ENCODE measurements around the gene UBALD1.
A peak's percentile ranks its signal among the peaks of the same experiment; 100 is the strongest.

Gene UBALD1

DNA sequence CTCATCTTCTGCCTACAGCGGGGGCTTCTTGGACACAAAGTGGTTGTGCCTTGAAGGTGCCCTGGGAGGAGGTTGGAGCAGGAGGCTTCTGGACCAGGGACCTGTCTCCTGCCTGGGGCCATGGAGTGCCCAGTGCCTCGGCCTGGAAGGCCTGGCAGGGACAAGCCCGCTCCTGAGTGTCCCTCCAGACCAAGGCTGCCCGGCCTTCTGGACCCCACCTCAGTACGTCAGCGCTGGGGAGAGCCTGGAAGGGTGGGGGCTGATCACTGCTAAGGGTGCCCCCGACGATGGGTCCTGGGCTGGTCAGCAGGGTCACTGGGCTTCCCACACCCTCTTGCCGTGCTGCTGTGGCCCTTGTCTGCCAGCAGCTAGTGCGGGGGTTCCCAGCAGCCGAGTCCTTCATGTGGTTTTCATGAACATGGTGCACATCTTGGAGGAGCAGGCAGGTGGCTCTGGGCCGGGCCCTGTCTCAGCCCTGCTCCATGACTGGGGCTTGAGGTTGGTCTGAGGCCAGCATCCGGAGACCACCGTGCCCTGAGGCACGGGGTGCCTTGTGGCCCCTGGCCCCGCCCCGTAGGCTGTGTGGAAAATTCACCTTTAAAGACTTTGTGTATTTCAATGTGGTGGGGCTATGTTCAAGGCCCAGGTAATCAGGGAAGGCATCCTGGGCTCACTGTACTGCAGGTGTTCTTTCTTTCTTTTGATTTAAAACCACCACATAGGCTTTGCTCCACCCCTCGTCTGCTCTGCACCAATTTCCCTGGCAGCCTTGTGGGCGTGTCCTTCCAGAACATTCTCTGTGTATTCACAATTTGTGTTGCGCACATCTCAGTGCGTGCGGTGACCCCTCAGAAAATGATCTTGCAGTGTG is 32.3 kb upstream of the UBALD1 start:
- no peak for DNase-seq (ENCODE audit: low read depth)

DNA sequence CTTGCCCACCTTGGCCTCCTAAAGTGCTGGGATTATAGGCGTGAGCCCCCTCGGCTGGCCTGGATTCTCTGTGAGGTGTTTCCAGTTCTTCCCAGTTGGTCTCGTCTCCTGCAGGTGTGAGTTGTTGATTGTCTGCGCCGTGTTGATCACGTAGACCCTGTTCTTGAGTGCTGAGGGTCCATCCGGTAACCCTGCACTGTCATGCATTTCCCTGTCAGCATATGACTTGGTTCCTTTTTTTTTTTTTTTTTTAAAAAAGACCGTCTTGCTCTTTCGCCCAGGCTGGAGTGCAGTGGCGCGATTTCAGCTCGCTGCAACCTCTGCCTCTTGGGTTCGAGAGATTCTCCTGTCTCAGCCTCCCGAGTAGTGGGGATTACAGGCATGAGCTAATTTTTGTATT is 27.2 kb upstream of the UBALD1 start:
- no peak for DNase-seq (ENCODE audit: low read depth)

- DNase-seq (ENCODE audit: low read depth): no peak
Observed at GRCh38 chr16:4641306-4641687, 26.6 kb upstream of the UBALD1 start.

DNA sequence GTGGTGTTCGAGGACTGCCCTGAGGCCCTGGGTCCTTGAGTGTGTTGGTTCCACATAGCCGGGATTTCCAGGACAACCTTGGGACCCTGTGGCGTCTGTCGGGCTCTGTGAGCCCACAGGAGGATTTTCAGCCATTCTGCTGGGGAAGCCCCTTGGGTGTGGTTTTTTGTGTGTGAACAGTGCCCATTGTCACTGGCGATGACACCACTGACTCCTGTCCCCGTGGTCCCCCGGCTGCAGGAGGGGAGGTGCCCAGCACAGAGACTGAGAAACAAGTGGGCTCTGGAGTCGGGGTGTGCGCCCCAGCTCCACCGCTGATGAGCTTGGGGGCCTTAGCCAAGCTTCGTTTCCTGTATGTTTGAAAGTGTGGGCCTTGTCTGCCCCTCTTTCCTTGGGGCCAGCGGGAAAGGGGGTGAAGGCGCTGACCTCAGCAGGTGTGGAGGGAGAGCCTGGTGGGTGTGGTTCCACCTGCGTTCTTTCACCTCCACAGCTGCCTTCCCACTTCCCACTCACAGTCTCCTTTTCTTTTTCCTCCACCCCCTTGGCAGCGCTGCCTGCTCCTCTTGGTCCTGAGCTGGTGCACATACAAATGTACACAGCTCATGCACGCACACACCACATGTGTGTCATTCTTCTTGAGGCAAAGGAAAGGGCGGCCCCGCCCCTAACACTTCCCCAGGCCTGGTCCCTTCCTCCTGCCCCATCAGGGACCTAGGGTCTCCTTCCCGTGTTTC is 26.1 kb upstream of the UBALD1 start:
- DNase-seq (ENCODE audit: low read depth): no peak

DNA sequence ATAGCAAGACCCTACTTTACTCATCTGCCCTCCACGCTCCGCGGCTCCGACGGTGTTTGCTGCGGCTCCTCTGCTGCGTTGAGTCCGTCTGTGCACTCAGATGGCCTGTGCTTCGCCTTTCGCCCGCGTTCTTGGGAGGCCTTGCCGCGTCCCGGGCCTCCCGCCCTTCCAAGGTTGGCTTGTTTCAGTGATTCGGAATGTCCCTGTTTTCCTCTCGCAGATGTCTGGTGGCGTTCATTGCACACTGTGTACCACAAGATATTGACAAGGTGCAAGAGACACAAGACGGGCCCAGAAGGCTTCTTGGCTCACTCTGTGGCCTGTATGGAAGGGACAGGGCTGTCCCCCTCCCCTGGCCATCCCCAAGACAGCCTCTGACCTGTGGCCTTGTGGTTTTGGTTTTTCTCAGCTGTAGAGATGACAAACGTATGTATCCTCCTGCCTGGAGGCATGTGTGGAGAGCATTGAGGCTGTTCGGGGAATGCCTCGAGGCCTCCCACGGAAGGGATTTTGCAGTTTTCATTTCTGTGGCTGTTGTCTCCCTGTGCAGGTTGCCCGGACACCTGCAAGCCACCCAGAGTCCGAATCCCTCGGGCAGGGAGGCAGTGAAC is 25.3 kb upstream of the UBALD1 start:
- no peak for DNase-seq (ENCODE audit: low read depth)

GRCh38 chr16:4637501-4638166 is 22.9 kb upstream of the UBALD1 start:
- no peak for DNase-seq (ENCODE audit: low read depth)

DNA sequence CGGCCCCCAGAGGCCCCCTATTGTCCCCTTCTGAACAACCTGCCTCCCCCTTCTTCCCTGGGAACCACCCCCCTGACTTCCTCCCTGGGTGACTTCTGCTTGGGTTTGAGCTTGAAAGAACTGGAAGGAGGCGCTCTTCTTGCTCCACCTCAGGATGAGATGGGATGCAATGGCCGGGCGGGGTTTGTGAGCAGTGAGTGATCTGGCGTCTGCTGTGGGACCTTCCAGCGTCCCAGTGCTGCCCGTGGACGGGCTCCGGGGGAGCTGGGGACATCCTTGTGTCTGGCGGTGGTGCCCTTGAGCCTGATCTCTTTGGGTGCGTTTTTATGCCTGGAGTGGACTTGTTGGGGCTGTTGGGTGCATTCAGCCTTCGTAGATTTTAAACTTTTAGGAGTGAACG is 21.5 kb upstream of the UBALD1 start:
- no peak for DNase-seq (ENCODE audit: low read depth)

GRCh38 chr16:4634768-4635167 is 20.1 kb upstream of the UBALD1 start:
- DNase-seq (ENCODE audit: low read depth): no peak

GRCh38 chr16:4633910-4634635 is 19.4 kb upstream of the UBALD1 start:
- DNase-seq (ENCODE audit: low read depth): no peak

- DNase-seq (ENCODE audit: low read depth): no peak
Observed at GRCh38 chr16:4631444-4631843, 16.8 kb upstream of the UBALD1 start.

GRCh38 chr16:4628283-4628682 is 13.6 kb upstream of the UBALD1 start:
- DNase-seq (ENCODE audit: low read depth): no peak

DNA sequence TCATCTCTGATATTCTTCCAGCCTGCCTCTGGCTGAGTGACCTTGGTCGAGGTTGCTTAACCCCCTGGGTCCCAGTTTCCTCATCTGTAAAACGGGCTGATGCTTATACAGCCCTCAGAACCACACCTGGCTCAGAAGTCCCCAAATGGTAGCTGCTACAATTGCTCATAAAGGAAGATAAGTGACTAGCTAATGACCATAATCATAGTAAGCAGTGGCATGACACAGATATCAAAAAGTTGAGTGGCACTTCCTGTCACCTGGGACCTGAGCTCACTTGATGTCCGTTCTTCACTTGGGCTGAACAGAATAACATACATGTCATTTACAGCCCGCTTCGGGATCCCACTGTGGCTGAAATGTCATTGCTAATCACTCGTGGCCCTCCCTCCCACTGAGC is 11.7 kb upstream of the UBALD1 start:
- DNase-seq (ENCODE audit: low read depth): no peak

DNA sequence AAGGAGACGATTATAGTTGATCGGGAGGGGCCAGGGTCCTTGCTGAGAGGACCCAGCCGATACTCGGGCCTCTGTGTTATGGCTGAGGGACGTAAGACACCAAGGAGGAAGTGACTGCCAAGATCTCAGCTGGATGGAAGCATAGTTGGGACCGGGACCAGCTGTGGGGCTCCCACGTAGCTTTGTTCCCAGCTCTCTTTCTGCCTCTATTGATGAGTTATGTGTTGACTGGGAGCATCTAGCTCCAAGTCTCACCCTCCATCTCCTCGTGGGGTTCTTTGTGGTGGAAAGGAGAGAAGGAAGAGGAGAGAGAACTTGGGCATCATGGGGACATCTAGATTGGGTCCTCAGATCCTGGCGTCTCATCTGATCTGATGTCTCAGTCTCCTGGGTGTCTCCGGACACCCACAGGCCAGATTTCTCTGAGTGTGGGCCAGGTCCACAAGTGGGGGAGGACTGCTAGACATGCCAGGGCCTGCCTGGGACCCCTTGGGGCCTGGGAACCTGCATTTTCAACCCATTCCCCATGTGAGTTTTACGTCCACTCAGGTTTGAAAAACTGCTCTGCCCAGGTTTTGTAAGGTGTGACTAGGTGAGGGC is 11.0 kb upstream of the UBALD1 start:
- no peak for DNase-seq (ENCODE audit: low read depth)

GRCh38 chr16:4624827-4625559 is 10.3 kb upstream of the UBALD1 start:
- no peak for DNase-seq (ENCODE audit: low read depth)

- DNase-seq (ENCODE audit: low read depth): peak; percentile 94
Observed at GRCh38 chr16:4624015-4624826, 9.5 kb upstream of the UBALD1 start, which contains the start of gene MGRN1. Gene MGRN1 (plus strand): TSS chr16:4624826. CDS start chr16:4624961, 135 bp downstream.

- DNase-seq (ENCODE audit: low read depth): no peak
Observed at GRCh38 chr16:4623593-4623992, 8.9 kb upstream of the UBALD1 start.

DNA sequence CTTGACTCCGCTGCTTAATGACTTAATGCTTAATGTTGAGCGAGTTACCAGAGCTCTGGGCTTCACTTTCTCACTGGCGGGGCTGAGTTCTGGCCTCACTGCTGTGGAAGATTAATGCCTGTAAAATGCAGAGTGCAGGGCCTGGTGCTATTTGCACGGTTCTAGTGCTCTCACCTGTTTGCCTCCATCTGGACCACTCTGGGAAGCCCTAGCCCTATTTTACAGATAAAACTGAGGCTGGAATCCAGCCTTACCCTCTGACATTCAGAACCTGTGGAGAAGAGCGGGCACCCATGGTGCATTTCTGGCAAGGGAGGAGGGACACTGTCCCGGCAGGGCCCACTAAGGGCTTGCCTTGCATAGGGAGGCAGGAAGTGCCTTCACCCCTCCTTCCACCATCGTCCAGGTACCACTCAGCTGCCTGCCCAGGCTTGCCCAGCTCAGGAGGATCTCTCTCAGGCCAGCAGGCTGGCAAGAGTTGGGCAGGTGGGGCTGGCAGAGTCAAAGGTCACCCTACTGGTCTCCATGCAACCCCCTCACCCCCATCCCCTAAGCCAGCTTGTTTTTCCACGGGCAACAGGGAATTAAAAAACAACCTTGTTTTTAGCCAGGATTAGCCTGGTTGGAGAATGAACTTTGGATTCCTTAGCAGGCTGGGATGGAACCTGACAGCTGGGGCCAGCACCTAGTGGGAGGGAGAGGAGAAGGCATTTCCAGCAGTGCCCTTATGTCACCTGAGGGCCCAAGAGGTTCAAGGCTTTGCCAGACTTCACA is 4.1 kb upstream of the UBALD1 start:
- no peak for DNase-seq (ENCODE audit: low read depth)

- DNase-seq (ENCODE audit: low read depth): no peak
Observed at GRCh38 chr16:4617880-4618279, 3.2 kb upstream of the UBALD1 start.
